HG02884 (cell line): ENCODE measurements around the gene GARNL3.

Experiments
- ATAC-seq: cut with Tn5 transposase; IDR thresholded peaks from one replicate; pipeline ENCODE4 v1.9.1; 2021; ENCODE audit warnings: mild to moderate bottlenecking, moderate library complexity; ENCODE audit not compliant: unreplicated experiment

The GARNL3 gene

DNA sequence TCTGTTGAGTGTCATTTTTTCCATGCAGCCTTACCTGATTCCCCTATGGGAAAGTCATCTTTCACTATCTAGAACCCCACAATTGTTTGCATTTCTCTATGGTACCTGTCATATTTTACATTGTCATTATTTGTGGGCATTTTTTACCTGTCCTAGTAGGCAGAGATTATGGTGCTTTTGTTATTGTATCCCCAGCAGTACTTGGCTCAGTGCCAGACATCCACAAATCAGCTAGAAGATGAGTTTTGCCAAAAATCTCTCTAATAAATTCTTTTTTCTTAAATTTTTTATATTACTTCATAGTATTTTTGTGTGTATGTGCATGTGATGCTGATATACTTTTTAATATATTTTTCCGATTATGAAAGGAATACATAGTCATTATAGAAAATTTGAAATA lies 13.2 kb downstream of the GARNL3 start:
- no peak for ATAC-seq

DNA sequence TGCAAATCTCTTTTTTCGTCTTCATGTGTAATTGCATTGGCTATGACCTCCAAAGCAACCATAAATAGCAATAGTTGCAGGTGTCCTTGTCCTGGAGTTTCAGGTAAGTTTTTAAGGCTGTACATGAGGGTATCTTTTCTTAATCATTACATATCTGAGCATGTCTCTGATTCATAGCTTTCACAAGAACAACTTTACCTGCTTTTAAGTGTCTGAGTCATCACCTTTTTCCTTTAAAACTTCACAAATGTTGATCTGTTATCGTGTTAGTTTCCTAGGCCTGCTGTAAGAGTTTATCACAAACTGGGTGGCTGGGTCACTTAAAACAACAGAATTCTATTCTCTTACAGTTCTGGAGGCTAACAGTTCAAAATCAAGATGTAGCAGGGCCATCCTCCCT lies 13.8 kb downstream of the GARNL3 start:
- no peak for ATAC-seq

DNA sequence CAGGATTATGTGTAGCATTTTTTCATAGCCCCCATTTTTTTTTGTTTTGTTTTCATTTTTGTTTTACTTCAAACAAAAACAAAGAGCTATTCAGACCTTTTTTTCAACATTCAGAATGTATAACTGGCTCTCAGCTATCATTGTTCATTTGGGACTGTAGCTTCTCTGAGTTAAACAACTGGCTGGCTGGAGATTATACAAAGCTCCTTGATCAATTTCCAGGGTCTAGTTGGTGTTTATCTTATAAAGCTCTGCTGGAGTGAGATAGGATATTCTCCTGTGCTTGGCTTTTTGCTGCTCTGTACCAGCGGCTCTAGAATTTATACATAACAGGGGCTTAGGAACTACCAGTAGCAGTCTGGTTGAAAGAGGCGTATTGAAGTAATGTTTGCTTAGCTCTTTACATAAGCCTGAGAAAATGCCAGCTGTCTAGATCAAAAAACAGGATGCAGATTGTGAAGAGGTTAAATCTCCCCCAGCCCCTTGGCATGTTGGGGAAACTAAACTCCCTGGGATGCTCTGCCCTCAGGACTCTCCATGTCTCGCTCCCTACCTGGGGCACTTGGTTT lies 15.2 kb downstream of the GARNL3 start:
- no peak for ATAC-seq

DNA sequence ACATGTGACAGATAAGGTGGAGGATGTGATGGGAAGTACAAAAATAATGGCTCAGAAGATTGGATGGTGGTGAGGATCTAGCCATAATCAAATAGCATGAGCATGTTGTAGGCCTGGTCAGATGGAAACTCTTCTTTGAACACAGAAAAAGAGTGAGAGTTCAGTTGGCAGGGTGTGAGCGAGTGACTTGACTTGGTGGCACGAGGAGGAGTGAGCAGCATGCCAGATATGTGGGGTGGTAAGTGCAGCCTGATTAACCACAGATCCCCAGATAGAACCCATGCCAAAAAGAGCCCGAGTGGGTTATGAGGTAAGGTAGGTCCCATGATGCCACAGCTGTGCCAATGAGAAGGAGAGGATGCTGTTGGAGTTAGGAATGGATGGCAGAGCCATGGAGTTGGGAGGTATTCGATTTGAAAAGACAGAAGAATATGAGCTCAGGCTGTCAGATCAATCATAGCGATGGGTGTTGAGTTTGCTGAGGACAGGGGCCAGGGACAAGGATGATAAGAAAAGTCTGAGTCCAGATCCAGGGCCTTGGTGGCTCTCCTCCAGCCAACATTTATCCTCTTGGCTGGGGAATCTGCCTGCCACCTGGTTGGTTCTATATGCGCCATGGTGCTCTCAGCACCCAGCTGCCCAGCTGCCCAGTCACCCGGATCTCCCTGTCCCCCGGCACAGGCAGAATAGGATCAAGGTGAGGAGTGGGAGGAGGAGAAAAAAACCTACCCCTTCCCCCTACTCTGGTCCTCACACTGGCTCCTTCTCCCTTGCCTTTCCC lies 16.5 kb downstream of the GARNL3 start:
- no peak for ATAC-seq

DNA sequence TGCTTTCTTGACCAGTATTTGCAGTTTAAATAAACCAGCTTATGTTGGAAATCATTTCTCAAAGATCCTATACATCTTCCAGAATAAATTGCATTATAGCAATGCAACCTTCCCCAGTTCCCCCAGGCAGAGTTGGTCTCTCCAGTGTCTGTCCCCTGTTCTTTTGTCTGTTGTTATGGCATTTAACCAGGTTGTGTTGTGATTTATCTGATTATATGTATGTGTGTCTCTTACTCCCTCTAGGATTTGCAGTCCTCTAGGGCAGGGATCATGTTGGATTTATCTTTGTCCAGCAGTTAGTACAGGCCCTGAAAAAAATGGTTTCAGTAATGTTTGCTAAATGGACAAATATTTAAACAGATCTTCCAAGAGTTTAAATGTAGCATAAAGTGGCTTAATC lies 17.3 kb downstream of the GARNL3 start:
- no peak for ATAC-seq

DNA sequence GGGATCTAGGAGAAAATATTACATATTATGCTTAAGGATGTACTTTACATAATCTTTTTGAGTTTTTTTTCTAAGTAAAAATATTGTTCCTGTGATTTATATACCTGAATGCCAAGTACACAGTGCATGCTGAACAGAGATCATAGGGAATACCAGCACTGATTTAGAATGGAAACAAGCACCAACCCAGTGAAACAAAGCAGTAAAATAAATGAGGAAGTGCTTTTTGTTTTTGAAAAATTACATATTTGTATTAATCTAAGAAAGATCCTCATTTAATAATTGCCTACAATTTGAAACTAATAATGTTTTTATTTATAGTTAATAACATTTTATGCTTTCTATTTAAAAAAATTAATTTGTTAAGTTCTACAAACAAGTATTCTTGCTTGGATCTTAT lies 18.0 kb downstream of the GARNL3 start:
- ATAC-seq = no peak

DNA sequence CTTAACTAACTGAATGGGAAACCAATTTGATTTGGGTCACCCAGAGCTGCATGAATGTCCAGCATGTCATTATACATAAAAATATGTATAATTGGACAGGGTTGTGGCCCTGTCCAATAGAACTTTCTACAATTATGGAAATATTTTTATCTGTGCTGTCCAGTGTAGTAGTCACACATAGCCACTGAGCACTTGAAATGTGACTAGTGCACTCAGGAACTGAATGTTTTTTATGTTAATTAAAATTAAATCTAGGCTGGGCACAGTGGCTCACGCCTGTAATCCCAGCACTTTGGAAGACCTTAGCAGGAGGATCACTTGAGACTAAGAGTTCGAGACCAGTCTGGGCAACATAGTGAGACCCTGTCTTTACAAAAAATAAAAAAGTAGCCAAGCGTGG lies 18.6 kb downstream of the GARNL3 start:
- no peak for ATAC-seq

DNA sequence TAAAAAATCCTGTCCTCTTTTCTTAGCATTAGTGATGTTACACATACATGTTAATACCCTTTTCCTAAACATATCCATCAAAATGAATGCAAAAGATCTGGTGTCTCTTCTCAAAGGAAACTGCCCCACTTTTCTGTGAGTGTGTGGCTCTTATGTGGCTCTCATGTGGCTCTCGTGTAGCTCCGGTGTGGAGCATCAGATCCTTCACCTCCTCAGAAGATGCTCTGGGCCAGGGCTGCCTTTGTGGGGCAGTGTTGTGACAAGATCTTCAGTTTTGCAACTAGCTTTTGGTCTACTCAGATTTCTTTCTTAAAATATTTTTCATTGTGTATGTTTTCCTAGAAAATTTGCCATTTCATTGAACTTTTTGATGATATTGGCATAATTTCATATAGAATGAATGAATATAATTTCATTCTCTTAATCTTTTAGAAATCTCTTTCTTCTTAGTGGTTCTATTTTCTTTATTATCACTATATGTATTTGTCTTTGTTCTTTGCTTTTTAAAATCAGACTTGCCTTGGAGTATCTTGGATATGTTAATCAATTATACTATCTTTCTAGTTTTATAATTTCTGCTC lies 19.4 kb downstream of the GARNL3 start:
- no peak for ATAC-seq

DNA sequence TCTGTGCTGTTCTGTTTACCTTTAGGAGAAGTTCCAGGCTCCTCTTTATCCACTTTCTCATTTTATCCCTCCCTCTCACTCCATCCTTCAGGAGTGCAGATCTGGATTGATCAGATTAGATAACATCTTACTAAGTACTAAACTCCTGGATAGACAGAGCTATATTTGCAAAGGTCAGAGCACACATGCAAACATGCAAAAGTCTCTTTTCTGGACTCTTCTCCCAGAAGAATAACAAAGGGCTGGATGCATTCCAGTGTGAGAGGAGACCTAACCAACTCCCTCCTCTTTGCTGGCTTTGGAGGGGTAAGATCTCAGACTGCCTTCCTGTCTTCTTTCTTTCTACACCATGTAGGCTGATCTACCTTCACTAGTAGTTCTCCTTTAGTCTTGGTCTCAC lies 21.4 kb downstream of the GARNL3 start:
- ATAC-seq = no peak

DNA sequence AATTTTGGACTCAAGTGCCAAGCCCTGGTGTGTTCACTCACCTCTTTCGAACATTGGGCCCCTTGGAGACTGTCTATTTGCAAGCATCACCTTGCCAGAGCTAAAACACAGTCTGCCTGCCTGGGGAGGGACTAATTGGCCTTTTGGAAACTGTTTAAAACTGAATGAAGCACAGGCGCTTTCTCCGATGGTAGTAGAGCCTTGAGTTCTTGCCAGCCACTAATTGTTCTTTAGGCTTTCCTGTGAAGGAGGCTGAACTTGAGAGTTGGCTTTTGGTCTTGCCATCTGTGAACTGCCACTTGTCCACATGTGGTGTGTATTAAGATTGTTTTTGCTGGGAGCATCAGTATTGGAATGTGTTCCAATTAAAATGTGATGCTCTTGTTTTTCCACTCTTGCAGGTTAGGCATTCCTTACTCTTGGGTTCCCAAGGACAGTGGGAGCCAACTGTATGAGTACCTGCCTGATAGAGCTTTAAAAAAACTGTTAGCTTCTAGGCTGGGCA lies 26.0 kb downstream of the GARNL3 start:
- no peak for ATAC-seq

DNA sequence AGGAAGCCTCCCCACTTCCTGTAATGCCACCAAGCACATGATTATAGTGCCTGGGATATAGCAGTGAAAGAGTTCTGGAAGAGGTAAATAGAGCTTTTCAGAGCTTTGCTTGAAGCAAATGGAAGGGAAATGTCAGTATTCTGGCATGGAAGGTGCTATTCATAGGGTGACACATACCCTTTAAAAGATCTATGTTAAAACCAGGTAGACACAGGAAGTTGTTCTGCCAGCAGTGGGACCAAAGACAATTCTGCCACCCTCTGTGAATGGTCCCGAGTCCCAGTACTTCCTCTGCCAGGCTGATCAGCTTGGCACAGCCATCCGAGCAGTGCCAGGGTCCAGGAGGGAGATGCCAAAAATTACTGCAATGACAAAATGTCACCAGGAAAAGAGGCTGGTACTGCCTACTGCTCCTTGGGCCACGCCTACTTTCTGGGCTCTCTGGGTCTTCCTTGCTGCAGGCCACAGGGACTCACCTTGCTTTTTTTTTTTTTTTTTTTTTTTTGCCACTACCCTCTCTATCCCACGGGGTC lies 26.7 kb downstream of the GARNL3 start:
- ATAC-seq = no peak

DNA sequence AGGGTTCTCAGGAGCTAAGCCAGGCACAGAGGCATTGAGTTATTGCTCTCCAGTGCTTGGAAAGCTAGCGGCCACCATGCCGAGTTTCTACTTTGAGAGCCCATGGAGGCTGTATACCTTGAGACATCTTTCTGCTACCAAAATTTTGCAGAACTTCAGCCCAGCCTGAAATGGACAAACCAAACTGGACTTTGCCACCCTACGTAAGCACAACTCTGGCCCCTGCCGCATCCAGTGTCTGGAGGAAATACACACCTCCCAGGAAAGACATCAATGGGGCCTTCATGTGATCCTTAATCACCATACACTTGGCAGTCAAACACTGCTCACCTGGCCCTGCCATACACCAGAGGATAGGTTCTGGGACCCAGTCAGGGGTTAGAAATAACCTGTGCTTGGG lies 27.8 kb downstream of the GARNL3 start:
- ATAC-seq = no peak

DNA sequence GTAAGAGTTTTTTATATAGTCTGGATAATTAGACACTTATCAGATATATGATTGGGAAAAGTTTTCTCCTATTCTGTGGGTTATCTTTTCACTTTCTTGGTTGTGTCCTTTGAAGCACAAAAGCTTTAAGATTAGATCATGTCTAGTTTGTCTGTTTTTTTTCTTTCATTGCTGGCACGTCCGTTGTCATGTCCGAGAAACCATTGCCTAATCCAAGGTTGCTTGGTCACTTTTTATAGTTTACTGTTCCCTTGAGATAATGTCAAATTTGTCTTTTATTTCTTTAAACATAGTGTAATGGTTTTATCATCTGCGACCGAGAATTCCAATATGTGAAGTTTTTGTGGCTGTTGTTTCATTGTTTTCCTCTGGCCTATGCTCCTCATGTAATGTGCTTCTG lies 28.8 kb downstream of the GARNL3 start:
- no peak for ATAC-seq

DNA sequence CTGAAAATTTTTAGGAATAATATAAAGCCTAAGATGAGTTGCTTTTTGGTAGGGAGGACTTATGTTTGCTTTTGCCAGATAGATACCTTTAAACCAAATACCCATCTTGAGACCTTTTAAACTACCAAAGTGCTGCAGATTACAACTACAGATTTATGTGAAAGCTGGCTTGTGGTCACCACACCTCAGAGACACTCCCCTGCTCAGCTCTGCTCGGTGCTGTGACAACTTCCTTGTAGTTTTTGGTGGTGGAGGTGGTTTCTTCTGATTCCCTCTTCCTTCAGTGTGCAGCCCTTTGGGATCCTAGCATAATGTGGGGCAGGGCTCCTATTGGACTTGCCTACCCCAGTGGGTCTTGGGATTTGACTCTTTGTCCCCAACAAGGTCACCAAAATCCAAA lies 29.2 kb downstream of the GARNL3 start:
- no peak for ATAC-seq

DNA sequence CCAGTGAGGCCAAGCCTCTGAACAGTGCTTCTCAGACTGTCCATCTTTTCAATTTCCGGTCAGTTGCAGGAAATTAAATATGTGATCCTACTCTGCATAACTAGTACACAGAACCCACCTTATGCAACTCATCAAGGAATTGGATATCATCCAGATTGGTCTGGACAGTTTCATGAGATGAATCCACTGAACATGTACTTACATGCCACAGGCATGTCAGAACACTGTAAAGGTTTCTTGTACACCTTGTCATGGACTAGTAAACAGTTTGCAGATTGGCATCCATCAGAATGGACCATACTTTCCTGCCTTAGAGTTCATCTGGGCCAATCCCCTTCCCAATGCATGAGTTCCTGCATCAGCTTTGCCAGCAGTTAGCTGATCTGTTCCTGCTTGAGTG lies 30.4 kb downstream of the GARNL3 start:
- ATAC-seq = no peak

DNA sequence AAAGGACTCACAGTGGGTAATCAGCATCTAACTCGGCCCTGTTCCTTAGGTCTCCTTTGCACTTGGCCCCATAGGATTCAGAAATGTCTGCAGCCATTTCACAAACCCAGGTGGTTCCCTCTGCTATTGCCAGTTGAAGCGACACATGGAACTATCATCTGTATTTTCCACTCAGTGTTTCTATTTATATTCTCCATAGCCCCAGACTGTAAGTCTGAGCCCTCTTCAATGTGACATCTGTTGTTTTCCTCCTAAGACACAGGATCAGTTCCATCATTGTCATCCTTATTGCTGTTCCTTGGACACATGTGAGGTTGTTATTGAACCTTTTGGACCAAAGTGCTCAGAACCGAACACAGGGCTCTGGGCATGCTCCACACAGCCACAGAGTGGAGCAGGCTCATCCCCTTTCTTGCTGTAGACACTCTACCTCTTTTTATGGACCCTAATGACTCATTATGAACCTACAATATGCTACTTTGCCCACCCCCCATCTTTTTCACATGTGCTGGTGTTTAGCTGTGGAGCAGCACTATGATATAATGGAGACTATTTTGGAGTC lies 36.4 kb downstream of the GARNL3 start:
- no peak for ATAC-seq

DNA sequence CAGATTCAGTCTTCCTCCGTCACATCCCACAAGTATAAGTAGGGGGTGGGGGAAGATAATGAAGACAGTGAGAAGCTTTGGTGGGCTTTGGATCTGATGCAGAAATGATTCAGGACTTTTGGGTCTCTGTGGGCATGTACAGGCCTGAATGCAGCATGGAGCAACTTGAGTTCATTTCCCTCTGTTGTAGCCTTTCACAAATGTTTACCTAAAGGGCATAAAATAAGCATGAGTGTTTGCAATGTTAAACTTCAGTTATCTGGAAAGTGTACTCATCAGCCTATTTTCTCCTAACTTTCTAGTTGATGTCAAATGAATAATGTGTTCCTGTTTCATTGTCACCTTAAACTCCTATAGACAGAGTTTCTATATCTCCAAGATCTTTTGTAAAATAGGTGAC lies 39.3 kb downstream of the GARNL3 start:
- ATAC-seq = no peak

DNA sequence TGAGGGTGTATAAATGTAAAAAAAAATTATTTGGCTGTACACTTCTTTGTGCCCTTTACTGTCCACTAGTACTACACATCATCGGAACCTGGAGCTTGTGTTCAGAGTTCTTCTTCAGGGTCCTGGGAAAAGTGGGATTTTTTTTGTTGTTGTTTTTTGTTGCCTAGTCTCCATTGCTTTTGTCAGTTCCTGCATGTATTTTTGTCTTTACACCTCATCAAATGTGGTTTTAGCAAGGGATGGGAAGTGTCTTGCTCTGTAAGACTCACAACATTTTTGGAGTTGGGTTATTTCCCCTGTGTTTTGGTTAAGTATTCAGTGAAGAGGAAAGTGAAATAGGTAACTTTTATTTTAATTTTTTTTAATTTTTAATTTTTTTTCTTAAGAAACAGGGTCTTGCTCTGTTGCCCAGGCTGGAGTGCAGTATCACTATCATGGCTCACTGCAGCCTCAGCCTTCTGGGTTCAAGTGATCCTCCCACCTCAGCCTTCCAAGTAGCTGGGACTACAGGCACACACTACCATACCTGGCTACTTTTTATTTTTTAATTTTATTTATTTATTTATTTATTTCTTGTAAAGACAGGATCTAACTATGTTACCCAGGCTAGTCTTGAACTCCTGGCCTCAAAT lies 40.7 kb downstream of the GARNL3 start:
- no peak for ATAC-seq

DNA sequence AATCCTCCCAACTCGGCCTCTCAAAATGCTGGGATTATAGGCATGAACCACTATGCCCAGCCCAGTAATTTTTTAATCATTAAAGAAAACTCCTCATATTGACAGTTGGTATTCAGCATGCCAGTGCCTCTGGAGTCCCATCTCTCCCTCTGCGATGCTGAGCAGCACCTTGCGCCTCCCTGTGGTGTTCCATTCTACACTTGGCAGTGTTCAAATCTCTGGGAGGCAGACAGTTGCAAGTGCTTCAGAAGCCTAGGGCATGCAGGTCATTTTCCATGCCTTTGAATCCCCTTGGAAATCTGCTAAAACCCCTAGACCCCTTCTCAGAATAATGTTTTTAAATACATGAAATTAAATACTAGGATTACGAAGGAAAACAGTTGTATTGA lies 41.3 kb downstream of the GARNL3 start:
- ATAC-seq = no peak

DNA sequence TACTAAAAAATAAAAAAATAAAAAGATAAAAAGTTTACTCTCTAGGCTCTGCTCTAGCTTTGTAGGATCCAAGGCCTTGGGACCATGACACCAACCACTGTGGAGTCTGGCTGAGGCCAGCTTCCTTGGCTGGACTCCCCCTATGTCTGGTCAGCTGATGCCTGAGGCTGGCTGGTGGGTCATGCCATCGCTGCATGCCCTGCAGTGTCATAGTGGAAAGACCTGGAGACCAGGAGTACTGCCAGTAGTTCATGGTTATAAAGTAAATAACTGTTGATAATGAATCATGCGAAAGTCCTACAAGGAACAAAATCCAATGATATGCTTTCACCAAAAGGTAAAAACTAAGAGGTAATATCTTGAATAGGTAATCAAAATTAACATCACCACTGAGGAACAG lies 43.2 kb downstream of the GARNL3 start:
- no peak for ATAC-seq

DNA sequence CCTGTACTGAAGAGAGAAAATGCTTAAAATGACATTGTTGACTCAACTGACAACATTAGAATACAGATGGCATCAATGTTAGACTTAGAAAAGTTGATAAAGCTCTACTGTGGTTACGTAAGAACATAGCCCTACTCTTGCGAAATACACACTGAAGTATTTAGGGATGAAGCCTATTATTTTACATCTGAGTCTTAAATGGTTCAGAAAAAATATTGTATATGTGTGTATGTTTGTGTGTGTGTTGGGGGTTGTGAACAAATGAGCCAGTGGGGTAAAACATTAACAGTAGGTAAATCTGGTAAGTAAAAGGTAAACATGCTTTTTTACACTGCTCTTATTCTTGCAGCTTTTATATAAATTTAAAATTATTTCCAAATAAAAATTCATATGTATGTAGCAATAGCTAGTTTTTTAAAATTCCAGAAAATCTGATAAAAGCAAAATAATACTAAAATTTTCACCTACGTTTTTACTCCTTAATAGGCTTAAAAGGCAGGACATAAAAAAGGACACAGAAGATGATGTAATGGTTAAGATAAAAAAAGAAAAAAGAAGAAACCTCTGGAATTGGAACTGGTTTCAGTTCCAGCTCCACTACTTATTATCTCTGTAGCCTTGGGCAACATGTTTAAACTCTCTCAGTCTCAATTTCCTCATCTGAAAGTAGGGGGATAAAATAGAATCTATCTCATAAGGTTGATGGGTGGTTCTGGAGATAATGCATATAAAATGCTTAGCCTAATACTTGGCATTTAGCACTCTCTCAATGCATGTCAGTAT lies 44.3 kb downstream of the GARNL3 start:
- ATAC-seq = no peak
